HepG2 (cell line): ENCODE results near the gene CCL27. TPM values are rescaled to one million over a fixed set of nuclear protein-coding genes. Genes with fewer than 3 reads are reported as not detected.

Experiments used
- ATAC-seq: fragments of 200-7000 bp; cut with Tn5 transposase; 3 replicates; pipeline ENCODE4 v1.9.1; 2020; ENCODE audit warnings: mild to moderate bottlenecking, moderate library complexity
- Bru-seq: library from RNA; stranded (reverse); fragments of 400-500 nt; gene quantifications from one replicate; lab custom pipeline; 2021; lab: Mats Ljungman, UMichigan
- BruChase-seq, 2 experiments: library from RNA; stranded (reverse); fragments of 400-500 nt; gene quantifications; one replicate each; lab custom pipeline; 2021; lab: Mats Ljungman, UMichigan
- BruUV-seq: library from RNA; stranded (reverse); fragments of 400-500 nt; replicated peaks from 2 replicates; lab custom pipeline; 2021; lab: Mats Ljungman, UMichigan
- CTCF ChIA-PET: fragments of 300-600 bp; formaldehyde crosslinking; extraction: SDS; loops from one replicate; lab custom pipeline; 2021; ENCODE audit warnings: low total read pairs, inconsistent platforms, low intra/inter-chr PET ratio; lab: Yijun Ruan, JAX
- POLR2A ChIA-PET: fragments of 350-600 bp; sonication (Branson Sonifier 250); formaldehyde crosslinking; loops from one replicate; lab custom pipeline; 2020; ENCODE audit warnings: antibody characterized with exemption, inconsistent platforms; lab: Yijun Ruan, JAX
- DNase-seq: peaks from one replicate; pipeline ENCODE4 v3.0.0-alpha.2; 2015; ENCODE audit warnings: low spot score
- FAIRE-seq: peaks from 3 replicates; lab custom pipeline; 2011; peaks lifted over from hg19 to GRCh38; lab: Jason Lieb, UNC
- H2AFZ ChIP-seq: one replicate; pipeline ENCODE4 v1.6.1; 2011; ENCODE audit warnings: low read length, inconsistent platforms
- H3K27ac ChIP-seq: fragments of 300-600 bp; 3 replicates; pipeline ENCODE4 v1.8.0; 2011; ENCODE audit warnings: mixed run types, mild to moderate bottlenecking, mixed read lengths, low read length, inconsistent platforms; ENCODE audit not compliant: insufficient read depth; ENCODE audit errors: extremely low read length
- H3K27me3 ChIP-seq, 2 experiments: fragments of 200-600 bp in 1 of 2; 2 replicates in 1 of 2; 3 replicates in 1 of 2; pipeline versions ENCODE4 v1.6.0 to v1.8.0; 2011; ENCODE audit warnings: low read length in 2 of 2, mild to moderate bottlenecking in 2 of 2, moderate library complexity in 2 of 2, inconsistent platforms in 1 of 2; ENCODE audit not compliant: insufficient read depth in 2 of 2, control insufficient read depth in 1 of 2
- H3K36me3 ChIP-seq, 2 experiments: fragments of 200-600 bp in 1 of 2; replicated peaks in 1 of 2; 2 replicates in 1 of 2; 3 replicates in 1 of 2; pipeline versions ENCODE4 v1.5.1 to v1.8.0; 2011; ENCODE audit warnings: low read length in 2 of 2, inconsistent platforms in 1 of 2; ENCODE audit not compliant: insufficient read depth in 2 of 2, control insufficient read depth in 1 of 2
- H3K4me1 ChIP-seq: 2 replicates; pipeline ENCODE4 v1.5.1; 2012; ENCODE audit warnings: low read length, inconsistent platforms; ENCODE audit not compliant: insufficient read depth
- H3K4me2 ChIP-seq: 2 replicates; pipeline ENCODE4 v1.6.0; 2011; ENCODE audit warnings: low read depth, low read length, inconsistent platforms
- H3K4me3 ChIP-seq, 3 experiments: fragments of 200-600 bp in 1 of 3; sonication (generic), shearing (Covaris generic) in 1 of 3; replicated peaks in 1 of 3; 2 replicates each; pipeline ENCODE4 v1.5.1; 2011 to 2016; ENCODE audit warnings: low read length in 3 of 3, inconsistent platforms in 2 of 3, low read depth in 2 of 3, mild to moderate bottlenecking in 2 of 3, control low read depth in 1 of 3, mixed read lengths in 1 of 3; ENCODE audit not compliant: insufficient read depth in 1 of 3
- H3K79me2 ChIP-seq: one replicate; pipeline ENCODE4 v1.6.1; 2011; ENCODE audit warnings: low read length, inconsistent platforms; ENCODE audit not compliant: insufficient read depth
- H3K9ac ChIP-seq: 2 replicates; pipeline ENCODE4 v1.6.0; 2011; ENCODE audit warnings: mild to moderate bottlenecking, low read depth, low read length, inconsistent platforms; ENCODE audit not compliant: insufficient read depth
- H3K9me3 ChIP-seq: 2 replicates; pipeline ENCODE4 v1.5.1; 2012; ENCODE audit warnings: mild to moderate bottlenecking, low read length
- H4K20me1 ChIP-seq: 2 replicates; pipeline ENCODE4 v1.6.0; 2011; ENCODE audit warnings: inconsistent platforms, mild to moderate bottlenecking, low read length, moderate library complexity; ENCODE audit not compliant: insufficient read depth
- ARID3A ChIP-seq: IDR thresholded peaks from 2 replicates; pipeline ENCODE4 v1.6.1; 2012; ENCODE audit warnings: low read depth, low read length, improper control_type of control experiment
- MED13 ChIP-seq: sonication (generic); formaldehyde crosslinking; IDR thresholded peaks from 2 replicates; pipeline ENCODE4 v1.5.0; 2020; ENCODE audit warnings: missing genetic modification reagents
- SAFB2 ChIP-seq: sonication (generic); formaldehyde crosslinking; IDR thresholded peaks from 2 replicates; pipeline ENCODE4 v1.5.1; 2020; ENCODE audit warnings: missing genetic modification reagents, low read depth, mild to moderate bottlenecking, borderline replicate concordance
- SP5 ChIP-seq: IDR thresholded peaks from 2 replicates; pipeline ENCODE4 v1.6.1; 2016; ENCODE audit warnings: low read depth, borderline replicate concordance
- ZBTB2 ChIP-seq: sonication (generic); formaldehyde crosslinking; IDR thresholded peaks from 2 replicates; pipeline ENCODE4 v1.8.0; 2022; ENCODE audit warnings: low read depth, missing genetic modification reagents
- ZC3H4 ChIP-seq: sonication (generic); formaldehyde crosslinking; IDR thresholded peaks from 2 replicates; pipeline ENCODE4 v1.4.0; 2020; ENCODE audit warnings: missing genetic modification reagents, borderline replicate concordance
- ZFP62 ChIP-seq: sonication (generic); formaldehyde crosslinking; IDR thresholded peaks from 2 replicates; pipeline ENCODE4 v1.4.0; 2020; ENCODE audit warnings: missing genetic modification reagents
- ZNF234 ChIP-seq: sonication (generic); formaldehyde crosslinking; conservative IDR thresholded peaks from 2 replicates; pipeline ENCODE4 v1.5.1; 2020; ENCODE audit warnings: mild to moderate bottlenecking, missing genetic modification reagents
- ZNF567 ChIP-seq: sonication (generic); formaldehyde crosslinking; IDR thresholded peaks from 2 replicates; pipeline ENCODE4 v1.8.1; 2023; ENCODE audit warnings: mild to moderate bottlenecking, missing genetic modification reagents, borderline replicate concordance
- ZNF597 ChIP-seq: sonication (generic); formaldehyde crosslinking; IDR thresholded peaks from 2 replicates; pipeline ENCODE4 v1.5.0; 2020; ENCODE audit warnings: missing genetic modification reagents
- WGBS: methylation state at CpG from one replicate; pipeline ENCODE4 v1.1.6; 2017; ENCODE audit warnings: low lambda C conversion rate; 5-methylcytosine and 5-hydroxymethylcytosine counted together
- in situ Hi-C: cut with HindIII; loops from 2 replicates; pipeline ENCODE4 v1.10.0; 2017; ENCODE audit warnings: low pct_unique_long_range_greater_than_20kb; ENCODE audit not compliant: extremely low pct_ligation_motif_present
- intact Hi-C: fragments of 100-400 bp; cut with micrococcal nuclease; formaldehyde crosslinking; loops from one replicate; pipeline ENCODE4 v1.10.0; 2022; ENCODE audit not compliant: unreplicated experiment
- long read RNA-seq, 2 experiments: library from RNA in 1 of 2; library from polyadenylated mRNA in 1 of 2; stranded (forward) in 1 of 2; unstranded in 1 of 2; transcript quantifications; one replicate each; pipeline ENCODE4 v2.0.0, GENCODE V29; 2019 to 2022
- polyA minus RNA-seq, 3 experiments: library from RNA; depleted of rRNA, polyadenylated mRNA; stranded (reverse); fragments of >200 nt; gene quantifications; 2 replicates each; pipeline ENCODE4 v1.2.3, GENCODE V29; 2011; ENCODE audit warnings: low replicate concordance in 1 of 3
- polyA plus RNA-seq, 8 experiments: library from polyadenylated mRNA; depleted of rRNA in 3 of 8; stranded (reverse) in 7 of 8; unstranded in 1 of 8; fragments of >200 nt; fragmentation: Illumina TruSeq in 4 of 8; extraction: Trizol in 4 of 8; gene quantifications; 2 replicates each; pipeline versions ENCODE4 v1.2.1 to v1.2.3, GENCODE V29; 2011 to 2016; ENCODE audit warnings: low read depth in 4 of 8, missing spikeins in 1 of 8, mixed read lengths in 1 of 8; ENCODE audit not compliant: insufficient read depth in 1 of 8
- total RNA-seq, 5 experiments: library from RNA; depleted of rRNA; stranded (reverse); fragments of >200 nt; fragmentation: Illumina TruSeq; extraction: Trizol; gene quantifications; 2 replicates each; pipeline ENCODE4 v1.2.3, GENCODE V29; 2016; ENCODE audit warnings: low read depth in 1 of 5

The CCL27 gene
- not detected in 2 replicates for total RNA-seq (2016; rRNA removed; fragmentation: Illumina TruSeq; extraction: Trizol)
- total RNA-seq (2016; cell fraction: cytosol; rRNA removed; fragmentation: Illumina TruSeq; extraction: Trizol; ENCODE audit: low read depth) = not detected in 2 replicates
- not detected in 2 replicates for total RNA-seq (2016; cell fraction: insoluble cytoplasmic fraction; rRNA removed; fragmentation: Illumina TruSeq; extraction: Trizol)
- not detected in 2 replicates for total RNA-seq (2016; cell fraction: membrane; rRNA removed; fragmentation: Illumina TruSeq; extraction: Trizol)
- total RNA-seq (2016; cell fraction: nucleus; rRNA removed; fragmentation: Illumina TruSeq; extraction: Trizol) = not detected in 2 replicates
- polyA plus RNA-seq (2011; rRNA removed) = not detected in 2 replicates
- polyA plus RNA-seq (2011; cell fraction: cytosol; rRNA removed) = 0.08 TPM in 1 of 2 replicates, not detected in the other
- 0.35 TPM in 1 of 2 replicates, not detected in the other for polyA plus RNA-seq (2011; cell fraction: nucleus; rRNA removed)
- not detected in 2 replicates for polyA plus RNA-seq (2012)
- not detected in 2 replicates for polyA plus RNA-seq (2016; cell fraction: cytosol; fragmentation: Illumina TruSeq; extraction: Trizol; ENCODE audit: low read depth)
- not detected in 2 replicates for polyA plus RNA-seq (2016; cell fraction: insoluble cytoplasmic fraction; fragmentation: Illumina TruSeq; extraction: Trizol; ENCODE audit: low read depth)
- not detected in 2 replicates for polyA plus RNA-seq (2016; cell fraction: membrane; fragmentation: Illumina TruSeq; extraction: Trizol; ENCODE audit: low read depth)
- not detected in 2 replicates for polyA plus RNA-seq (2016; cell fraction: nucleus; fragmentation: Illumina TruSeq; extraction: Trizol; ENCODE audit: insufficient read depth, low read depth)
- polyA minus RNA-seq (2011; rRNA and poly(A)+ RNA removed; ENCODE audit: low replicate concordance) = not detected in 2 replicates
- polyA minus RNA-seq (2011; cell fraction: cytosol; rRNA and poly(A)+ RNA removed) = not detected in 2 replicates
- not detected in 2 replicates for polyA minus RNA-seq (2011; cell fraction: nucleus; rRNA and poly(A)+ RNA removed)
- Bru-seq, nascent RNA = not detected
- BruChase-seq, experiment 1, labeled RNA remaining after a 6-hour chase = not detected
- not detected for BruChase-seq, experiment 2, labeled RNA remaining after a 2-hour chase
- long read RNA-seq, experiment 1 = 0 reads
- long read RNA-seq, experiment 2 = 0 reads

GRCh38 chr9:34662526-34663302 lies at the start of gene CCL27:
Gene CCL27 (minus strand): TSS chr9:34662657. CDS start chr9:34662633, 24 bp downstream.
- no peak for ATAC-seq
- 47% methylated on average over 4 of the region's 4 CpGs for WGBS
- no TSS peak for BruUV-seq
- H3K4me2 ChIP-seq = no peak within 1 kb of the TSS
- intact Hi-C loops = no loop called here
- no peaks in the 10 kb centered on the region for H4K20me1 ChIP-seq
- FAIRE-seq = no peak
- POLR2A ChIA-PET = interaction anchor here (1.3 to 4.9 kb wide), 2 partner anchors 10 to 16 kb away, joined by 4 to 40 read pairs; partner anchors contain the start of genes GALT and IL11RA
- no peaks in the 10 kb centered on the region for H3K27me3 ChIP-seq
- H3K4me1 ChIP-seq = peaks cover 24% of the 10 kb centered on the region
- H3K36me3 ChIP-seq = no peaks in the 10 kb centered on the region
- H3K27ac ChIP-seq = no peak within 1 kb of the TSS
- no peaks in the 10 kb centered on the region for H3K9me3 ChIP-seq
- TF ChIP-seq ZNF597 (CRISPR knock-in tag) (no peak), ZNF234 (CRISPR knock-in tag) (no peak), ZFP62 (CRISPR knock-in tag) (no peak), MED13 (CRISPR knock-in tag) (no peak), SP5 (no peak), ZC3H4 (CRISPR knock-in tag) (no peak), SAFB2 (no peak), ARID3A (no peak), ZBTB2 (CRISPR knock-in tag) (no peak), ZNF567 (CRISPR knock-in tag) (no peak)
- TF ChIP-seq, all 625 proteins: peak for 0
- no peak within 1 kb of the TSS for H3K9ac ChIP-seq
- H3K79me2 ChIP-seq = no peaks in the 10 kb centered on the region
- CTCF ChIA-PET = no interaction called here
- no peak for DNase-seq
- H2AFZ ChIP-seq = no peak within 1 kb of the TSS
- no peak within 1 kb of the TSS for H3K4me3 ChIP-seq
- in situ Hi-C loops = no loop called here
